ENCODE results near the gene TMEM80. TPM values are rescaled to one million over a fixed set of nuclear protein-coding genes. Genes with fewer than 3 reads are reported as not detected.
A peak's percentile ranks its signal among the peaks of the same experiment; 100 is the strongest.
"Not testable (repeated sequence)": the region's sequence is repeated elsewhere in the genome, so short reads cannot be mapped to it uniquely, and the experiment has no call there.

TMEM80 gene
- total RNA-seq, 1 donor from 2014 or later, result 20.8 TPM

GRCh38 chr11:737366-737765 is 41.8 kb downstream of the TMEM80 start:
- DNase-seq (ENCODE audit: low read depth), result no peak
- TF ChIP-seq, protein P1, sequence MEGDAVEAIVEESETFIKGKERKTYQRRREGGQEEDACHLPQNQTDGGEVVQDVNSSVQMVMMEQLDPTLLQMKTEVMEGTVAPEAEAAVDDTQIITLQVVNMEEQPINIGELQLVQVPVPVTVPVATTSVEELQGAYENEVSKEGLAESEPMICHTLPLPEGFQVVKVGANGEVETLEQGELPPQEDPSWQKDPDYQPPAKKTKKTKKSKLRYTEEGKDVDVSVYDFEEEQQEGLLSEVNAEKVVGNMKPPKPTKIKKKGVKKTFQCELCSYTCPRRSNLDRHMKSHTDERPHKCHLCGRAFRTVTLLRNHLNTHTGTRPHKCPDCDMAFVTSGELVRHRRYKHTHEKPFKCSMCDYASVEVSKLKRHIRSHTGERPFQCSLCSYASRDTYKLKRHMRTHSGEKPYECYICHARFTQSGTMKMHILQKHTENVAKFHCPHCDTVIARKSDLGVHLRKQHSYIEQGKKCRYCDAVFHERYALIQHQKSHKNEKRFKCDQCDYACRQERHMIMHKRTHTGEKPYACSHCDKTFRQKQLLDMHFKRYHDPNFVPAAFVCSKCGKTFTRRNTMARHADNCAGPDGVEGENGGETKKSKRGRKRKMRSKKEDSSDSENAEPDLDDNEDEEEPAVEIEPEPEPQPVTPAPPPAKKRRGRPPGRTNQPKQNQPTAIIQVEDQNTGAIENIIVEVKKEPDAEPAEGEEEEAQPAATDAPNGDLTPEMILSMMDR (conservative IDR thresholded peaks at IDR 0.05; ENCODE audit: low read depth, low read length), result no peak
- no peak overlapping the region for H3K4me3 ChIP-seq (ENCODE audit: low read depth, low read length)

GRCh38 chr11:737899-738298 is 42.3 kb downstream of the TMEM80 start:
- H3K4me3 ChIP-seq (ENCODE audit: low read depth, low read length); DNase-seq (ENCODE audit: low read depth): not testable (repeated sequence)

DNA sequence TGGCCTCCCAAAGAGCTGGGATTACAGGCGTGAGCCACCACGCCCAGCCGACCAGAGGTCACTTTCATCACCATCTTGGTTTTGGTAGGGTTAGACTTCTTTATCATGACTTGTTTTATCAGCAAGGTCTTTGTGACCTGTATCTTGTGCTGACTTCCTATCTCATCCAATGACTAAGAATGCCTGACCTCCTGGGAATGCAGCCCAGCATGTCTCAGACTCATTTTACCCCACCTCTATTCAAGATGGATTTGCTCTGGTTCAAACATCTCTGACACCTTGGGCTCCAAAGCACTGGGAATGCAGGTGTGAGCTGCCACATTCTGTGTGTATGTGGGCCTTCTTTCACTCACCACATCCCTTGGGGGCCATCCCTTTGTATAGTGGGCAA is 46.5 kb downstream of the TMEM80 start:
- no peak overlapping the region for H3K4me3 ChIP-seq (ENCODE audit: low read depth, low read length)
- DNase-seq (ENCODE audit: low read depth), result no peak
- TF ChIP-seq, protein P1 (conservative IDR thresholded peaks at IDR 0.05; ENCODE audit: low read depth, low read length), result no peak

DNA sequence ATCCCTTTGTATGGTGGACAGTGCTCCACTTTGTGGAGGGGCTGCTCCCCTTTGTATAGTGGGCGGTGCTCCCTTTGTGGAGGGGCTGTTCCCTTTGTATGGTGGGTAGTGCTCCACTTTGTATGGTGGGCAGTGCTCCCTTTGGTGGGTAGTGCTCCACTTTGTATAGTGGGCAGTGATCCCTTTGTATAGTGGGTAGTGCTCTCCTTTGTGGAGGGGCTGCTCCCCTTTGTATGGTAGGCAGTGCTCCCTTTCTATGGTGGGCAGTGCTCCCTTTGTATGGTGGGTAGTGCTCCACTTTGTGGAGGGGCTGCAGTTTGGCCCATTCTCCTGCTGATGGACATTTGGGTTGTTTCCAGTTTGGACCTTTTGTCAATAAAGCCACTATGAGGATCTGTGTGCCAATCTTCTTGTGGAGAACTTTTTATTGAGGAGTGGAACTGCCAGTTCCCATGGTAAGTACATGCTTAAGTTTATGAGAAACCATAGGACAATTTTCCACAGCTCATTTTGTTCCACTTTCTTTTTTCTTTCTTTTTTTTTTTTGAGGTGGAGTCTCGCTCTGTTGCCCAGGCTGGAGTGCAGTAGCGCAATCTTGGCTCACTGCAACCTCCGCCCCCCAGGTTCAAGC is 47.1 kb downstream of the TMEM80 start:
- H3K4me3 ChIP-seq (ENCODE audit: low read depth, low read length), result no peak overlapping the region
- no peak for DNase-seq (ENCODE audit: low read depth)
- TF ChIP-seq, protein P1 (conservative IDR thresholded peaks at IDR 0.05; ENCODE audit: low read depth, low read length), result no peak

DNA sequence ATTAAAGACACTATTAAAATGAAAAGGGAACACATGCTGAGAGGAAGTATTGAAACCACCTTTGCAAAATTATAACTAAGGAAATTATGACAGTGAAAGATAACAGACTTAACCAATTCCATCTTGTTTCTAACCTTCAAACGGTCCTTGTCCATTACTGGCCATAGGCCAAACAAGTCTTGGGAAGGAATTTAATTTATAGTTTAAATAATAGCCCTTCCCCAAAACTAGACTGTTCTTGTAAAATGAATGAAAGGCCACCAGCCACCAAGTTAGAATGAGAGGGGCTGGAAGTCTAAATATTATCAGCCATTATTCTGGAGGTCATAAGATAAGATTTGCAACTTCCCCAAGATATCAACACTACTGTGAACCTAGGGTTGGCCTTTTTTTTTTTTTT is 49.8 kb downstream of the TMEM80 start:
- no peak overlapping the region for H3K4me3 ChIP-seq (ENCODE audit: low read depth, low read length)
- TF ChIP-seq, protein P1 (conservative IDR thresholded peaks at IDR 0.05; ENCODE audit: low read depth, low read length), result no peak
- DNase-seq (ENCODE audit: low read depth), result no peak

DNA sequence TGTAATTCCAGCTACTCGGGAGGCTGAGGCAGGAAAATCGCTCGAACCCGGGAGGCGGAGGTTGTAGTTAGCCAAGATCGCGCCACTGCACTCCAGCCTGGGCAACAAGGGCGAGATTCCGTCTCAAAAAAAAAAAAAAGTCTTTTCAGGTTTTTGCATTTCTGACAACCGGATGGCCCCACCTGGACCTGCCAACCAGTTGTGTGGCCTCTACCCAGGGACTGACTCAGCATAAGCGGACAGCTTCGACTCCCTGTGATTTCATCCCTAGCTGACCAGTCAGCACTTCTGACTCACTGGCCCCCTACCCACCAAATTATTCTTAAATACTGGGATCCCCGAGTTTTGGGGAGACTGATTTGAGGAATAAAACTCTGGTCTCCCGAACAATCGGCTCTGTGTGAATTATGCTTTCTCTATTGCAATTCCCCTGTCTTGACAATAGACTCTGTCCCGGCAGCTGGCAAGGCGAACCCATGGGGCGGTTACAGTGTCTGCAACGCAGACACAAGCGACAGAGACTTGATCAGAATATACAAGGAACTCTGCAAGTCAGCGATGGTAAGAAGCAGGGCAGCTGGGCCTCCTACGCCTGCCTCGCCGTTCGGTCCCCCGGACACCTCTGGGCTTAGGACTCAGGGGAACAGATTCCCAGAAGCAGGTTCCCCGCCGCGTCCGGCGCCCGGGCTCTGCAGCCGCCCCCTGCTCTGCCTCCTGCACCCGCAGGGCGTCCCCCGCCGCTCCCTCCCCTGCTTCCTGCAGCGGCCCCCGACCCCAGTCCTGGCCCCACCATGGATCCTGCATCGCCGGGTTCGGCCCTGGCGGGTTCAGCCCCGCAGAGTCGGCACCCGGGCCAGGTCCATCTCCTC is 50.9 kb downstream of the TMEM80 start:
- peak overlapping the region; percentile 89 for H3K4me3 ChIP-seq (ENCODE audit: low read depth, low read length)
- DNase-seq (ENCODE audit: low read depth), result no peak
- TF ChIP-seq, protein P1 (conservative IDR thresholded peaks at IDR 0.05; ENCODE audit: low read depth, low read length), result no peak

- TF ChIP-seq, protein P1 (conservative IDR thresholded peaks at IDR 0.05; ENCODE audit: low read depth, low read length), result no peak
- no peak for DNase-seq (ENCODE audit: low read depth)
- H3K4me3 ChIP-seq (ENCODE audit: low read depth, low read length), result peak within 1 kb of the TSS; percentile 89
These were observed 51.8 kb downstream of the TMEM80 start, which contains the start of gene TALDO1 for GRCh38 chr11:747158-748006. TALDO1 (plus strand) TSS chr11:747464; CDS start chr11:747482, 18 bp downstream.
